ENCODE results near the gene AP1M1. TPM values are rescaled to one million over a fixed set of nuclear protein-coding genes. Genes with fewer than 3 reads are reported as not detected.

AP1M1 gene
- total RNA-seq, 1 donor from 2014 or later, result 12.5 TPM

GRCh38 chr19:16217716-16218451, 20.2 kb downstream of the AP1M1 start:
- H3K9me3 ChIP-seq (ENCODE audit: control insufficient read depth in 3 of 3, low read length in 3 of 3), result peaks cover 3 to 13% (median 5%) of the 10 kb centered on the region in 3 donors
- H3K27me3 ChIP-seq (ENCODE audit: control insufficient read depth in 3 of 3, insufficient read depth in 3 of 3, low read length in 3 of 3), result no peaks in the 10 kb centered on the region
- no peak overlapping the region for H3K27ac ChIP-seq (ENCODE audit: low read depth, low read length)
- H3K36me3 ChIP-seq (ENCODE audit: control insufficient read depth in 3 of 3, insufficient read depth in 3 of 3, low read length in 3 of 3), result peaks cover 11 to 32% (median 28%) of the 10 kb centered on the region in 3 donors
- peaks cover 0 to 5% (median 3%) of the 10 kb centered on the region in 3 donors for H3K4me1 ChIP-seq (ENCODE audit: control insufficient read depth in 3 of 3, insufficient read depth in 3 of 3, low read length in 3 of 3)
- no peak overlapping the region for H3K4me3 ChIP-seq (ENCODE audit: low read length in 3 of 3)
- no peak overlapping the region for H3K9ac ChIP-seq (ENCODE audit: low read depth in 1 of 3, low read length in 3 of 3)

GRCh38 chr19:16218851-16219250, 21.1 kb downstream of the AP1M1 start:
- Histone ChIP-seq H3K9me3 (ENCODE audit: control insufficient read depth in 3 of 3, low read length in 3 of 3) (peaks cover 3 to 13% (median 5%) of the 10 kb centered on the region in 3 donors), H3K4me1 (ENCODE audit: control insufficient read depth in 3 of 3, insufficient read depth in 3 of 3, low read length in 3 of 3) (peaks cover 0 to 5% (median 3%) of the 10 kb centered on the region in 3 donors), H3K27ac (ENCODE audit: low read depth, low read length) (no peak overlapping the region), H3K4me3 (ENCODE audit: low read length in 3 of 3) (no peak overlapping the region), H3K27me3 (ENCODE audit: control insufficient read depth in 3 of 3, insufficient read depth in 3 of 3, low read length in 3 of 3) (no peaks in the 10 kb centered on the region), H3K9ac (ENCODE audit: low read depth in 1 of 3, low read length in 3 of 3) (no peak overlapping the region), H3K36me3 (ENCODE audit: control insufficient read depth in 3 of 3, insufficient read depth in 3 of 3, low read length in 3 of 3) (peaks cover 20 to 41% (median 37%) of the 10 kb centered on the region in 3 donors)

DNA sequence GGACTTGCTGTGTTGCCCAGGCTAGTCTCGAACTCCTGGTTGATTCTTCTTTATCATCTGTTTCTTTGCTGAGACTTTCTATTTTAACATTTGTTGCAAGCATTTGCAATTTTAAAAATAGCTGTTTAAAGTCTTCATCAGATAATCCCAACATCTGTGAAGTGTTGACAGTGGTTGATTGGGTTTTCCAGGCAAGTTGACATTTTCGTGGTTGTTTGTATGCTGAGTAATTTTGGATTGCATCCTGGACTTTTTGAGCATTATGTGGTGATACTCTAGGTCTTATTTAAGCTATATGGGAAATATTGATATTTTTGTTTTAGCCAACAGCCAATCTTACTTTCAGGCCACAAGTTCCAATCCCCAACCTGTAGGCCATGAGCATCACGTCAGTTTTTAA, 25.1 kb downstream of the AP1M1 start:
- peaks cover 3 to 13% (median 5%) of the 10 kb centered on the region in 3 donors for H3K9me3 ChIP-seq (ENCODE audit: control insufficient read depth in 3 of 3, low read length in 3 of 3)
- peaks cover 43 to 65% (median 60%) of the 10 kb centered on the region in 3 donors for H3K36me3 ChIP-seq (ENCODE audit: control insufficient read depth in 3 of 3, insufficient read depth in 3 of 3, low read length in 3 of 3)
- no peak overlapping the region for H3K4me3 ChIP-seq (ENCODE audit: low read length in 3 of 3)
- no peaks in the 10 kb centered on the region for H3K4me1 ChIP-seq (ENCODE audit: control insufficient read depth in 3 of 3, insufficient read depth in 3 of 3, low read length in 3 of 3)
- H3K27ac ChIP-seq (ENCODE audit: low read depth, low read length), result no peak overlapping the region
- H3K27me3 ChIP-seq (ENCODE audit: control insufficient read depth in 3 of 3, insufficient read depth in 3 of 3, low read length in 3 of 3), result no peaks in the 10 kb centered on the region
- H3K9ac ChIP-seq (ENCODE audit: low read depth in 1 of 3, low read length in 3 of 3), result no peak overlapping the region

DNA sequence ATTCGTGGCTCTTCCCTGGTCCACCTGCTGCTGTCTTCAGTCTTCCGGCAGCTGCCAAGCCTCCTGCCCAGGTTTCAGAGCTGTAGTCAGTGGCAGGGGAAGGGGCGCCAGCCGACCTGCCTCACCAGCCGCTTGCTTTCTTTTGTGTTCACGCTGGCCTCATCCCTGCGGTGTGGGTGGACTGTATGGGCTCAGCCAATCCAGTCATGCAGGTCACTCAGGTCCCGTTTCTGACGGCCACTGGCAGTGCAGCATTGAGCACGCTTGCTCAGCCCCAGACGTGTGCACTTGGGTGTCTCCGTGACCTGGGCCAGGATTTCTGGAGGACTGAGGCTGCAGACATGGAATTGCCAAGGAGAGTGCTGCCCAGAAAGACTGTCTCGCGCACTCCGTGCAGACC, 26.0 kb downstream of the AP1M1 start:
- H3K27me3 ChIP-seq (ENCODE audit: control insufficient read depth in 3 of 3, insufficient read depth in 3 of 3, low read length in 3 of 3), result no peaks in the 10 kb centered on the region
- H3K9me3 ChIP-seq (ENCODE audit: control insufficient read depth in 3 of 3, low read length in 3 of 3), result peaks cover 3 to 13% (median 5%) of the 10 kb centered on the region in 3 donors
- H3K27ac ChIP-seq (ENCODE audit: low read depth, low read length), result no peak overlapping the region
- H3K9ac ChIP-seq (ENCODE audit: low read depth in 1 of 3, low read length in 3 of 3), result no peak overlapping the region
- H3K4me3 ChIP-seq (ENCODE audit: low read length in 3 of 3), result no peak overlapping the region
- H3K4me1 ChIP-seq (ENCODE audit: control insufficient read depth in 3 of 3, insufficient read depth in 3 of 3, low read length in 3 of 3), result no peaks in the 10 kb centered on the region
- H3K36me3 ChIP-seq (ENCODE audit: control insufficient read depth in 3 of 3, insufficient read depth in 3 of 3, low read length in 3 of 3), result peaks cover 51 to 73% (median 61%) of the 10 kb centered on the region in 3 donors

- peaks cover 59 to 81% (median 68%) of the 10 kb centered on the region in 3 donors for H3K36me3 ChIP-seq (ENCODE audit: control insufficient read depth in 3 of 3, insufficient read depth in 3 of 3, low read length in 3 of 3)
- no peak overlapping the region for H3K9ac ChIP-seq (ENCODE audit: low read depth in 1 of 3, low read length in 3 of 3)
- peaks cover 3 to 13% (median 5%) of the 10 kb centered on the region in 3 donors for H3K9me3 ChIP-seq (ENCODE audit: control insufficient read depth in 3 of 3, low read length in 3 of 3)
- no peaks in the 10 kb centered on the region for H3K4me1 ChIP-seq (ENCODE audit: control insufficient read depth in 3 of 3, insufficient read depth in 3 of 3, low read length in 3 of 3)
- no peaks in the 10 kb centered on the region for H3K27me3 ChIP-seq (ENCODE audit: control insufficient read depth in 3 of 3, insufficient read depth in 3 of 3, low read length in 3 of 3)
- H3K27ac ChIP-seq (ENCODE audit: low read depth, low read length), result no peak overlapping the region
- no peak overlapping the region for H3K4me3 ChIP-seq (ENCODE audit: low read length in 3 of 3)
Observed at GRCh38 chr19:16224293-16225045, 26.8 kb downstream of the AP1M1 start.

DNA sequence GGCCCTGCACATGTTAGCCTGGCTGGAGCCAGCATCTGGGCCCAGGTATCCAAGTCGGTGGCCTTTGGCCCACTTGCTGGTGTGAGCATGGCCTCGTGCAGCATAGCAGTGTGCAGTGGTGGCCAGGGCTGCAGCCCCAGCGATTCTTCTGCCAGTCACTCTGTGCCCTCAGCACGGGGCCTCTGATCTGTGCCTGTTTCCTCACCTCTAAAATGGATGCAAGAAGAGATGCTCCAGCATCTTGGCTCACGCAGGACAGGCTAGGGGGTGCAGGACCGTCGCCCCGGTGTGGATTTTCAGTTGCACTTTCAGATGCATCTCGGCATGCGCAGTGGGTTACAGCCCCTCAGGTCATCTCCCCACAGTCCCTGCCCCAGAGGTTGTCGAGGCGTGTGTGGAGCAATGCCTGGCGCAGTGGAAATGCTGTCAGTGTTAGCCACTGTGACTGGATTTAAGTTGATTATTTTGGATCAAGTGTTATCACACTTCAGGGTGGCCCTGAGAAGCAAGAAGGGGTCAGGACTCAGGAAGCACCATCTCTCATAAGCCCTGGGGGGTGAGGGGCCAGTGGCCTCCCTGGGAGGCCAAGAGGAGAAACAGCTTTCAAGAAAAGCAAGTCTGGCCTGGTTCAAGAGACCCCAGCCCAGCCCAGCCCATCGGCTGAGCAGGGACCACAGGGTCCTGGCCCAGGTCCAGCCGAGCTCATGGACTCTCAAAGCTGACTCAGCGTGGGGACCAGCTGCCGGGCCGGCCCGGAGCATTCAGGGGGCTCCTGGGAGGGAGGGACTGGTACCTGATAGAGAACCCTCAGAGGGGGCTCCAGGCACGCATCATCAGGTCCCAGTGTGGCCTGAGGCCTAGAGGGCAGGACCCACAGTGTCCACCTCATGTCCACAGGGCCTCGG, 27.8 kb downstream of the AP1M1 start:
- H3K9ac ChIP-seq (ENCODE audit: low read depth in 1 of 3, low read length in 3 of 3), result no peak overlapping the region
- H3K4me1 ChIP-seq (ENCODE audit: control insufficient read depth in 3 of 3, insufficient read depth in 3 of 3, low read length in 3 of 3), result no peaks in the 10 kb centered on the region
- peaks cover 60 to 89% (median 70%) of the 10 kb centered on the region in 3 donors for H3K36me3 ChIP-seq (ENCODE audit: control insufficient read depth in 3 of 3, insufficient read depth in 3 of 3, low read length in 3 of 3)
- H3K4me3 ChIP-seq (ENCODE audit: low read length in 3 of 3), result no peak overlapping the region
- H3K27me3 ChIP-seq (ENCODE audit: control insufficient read depth in 3 of 3, insufficient read depth in 3 of 3, low read length in 3 of 3), result no peaks in the 10 kb centered on the region
- H3K9me3 ChIP-seq (ENCODE audit: control insufficient read depth in 3 of 3, low read length in 3 of 3), result peaks cover 3 to 12% (median 4%) of the 10 kb centered on the region in 3 donors
- no peak overlapping the region for H3K27ac ChIP-seq (ENCODE audit: low read depth, low read length)

DNA sequence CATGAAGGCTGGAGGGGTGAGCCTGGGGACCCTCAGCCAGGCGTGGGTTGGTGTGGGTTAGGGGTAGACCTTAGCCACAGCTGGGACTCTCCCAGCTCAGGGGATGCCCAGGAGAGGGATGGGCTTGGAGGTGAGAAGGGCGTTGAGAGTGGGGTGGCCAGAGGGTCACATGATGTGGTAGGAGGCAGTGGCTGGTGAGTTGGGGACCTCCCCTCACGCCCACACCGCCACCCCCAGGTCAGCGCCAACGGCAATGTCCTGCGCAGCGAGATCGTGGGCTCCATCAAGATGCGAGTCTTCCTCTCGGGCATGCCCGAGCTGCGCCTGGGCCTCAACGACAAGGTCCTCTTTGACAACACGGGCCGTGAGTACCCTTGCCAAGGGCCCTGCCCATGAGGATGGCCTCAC, 28.5 kb downstream of the AP1M1 start:
- Histone ChIP-seq H3K27me3 (ENCODE audit: control insufficient read depth in 3 of 3, insufficient read depth in 3 of 3, low read length in 3 of 3) (no peaks in the 10 kb centered on the region), H3K4me1 (ENCODE audit: control insufficient read depth in 3 of 3, insufficient read depth in 3 of 3, low read length in 3 of 3) (no peaks in the 10 kb centered on the region), H3K9ac (ENCODE audit: low read depth in 1 of 3, low read length in 3 of 3) (no peak overlapping the region), H3K27ac (ENCODE audit: low read depth, low read length) (no peak overlapping the region), H3K4me3 (ENCODE audit: low read length in 3 of 3) (no peak overlapping the region), H3K36me3 (ENCODE audit: control insufficient read depth in 3 of 3, insufficient read depth in 3 of 3, low read length in 3 of 3) (peaks cover 59 to 83% (median 72%) of the 10 kb centered on the region in 3 donors), H3K9me3 (ENCODE audit: control insufficient read depth in 3 of 3, low read length in 3 of 3) (peaks cover 0 to 7% (median 2%) of the 10 kb centered on the region in 3 donors)

GRCh38 chr19:16226878-16227836, 29.4 kb downstream of the AP1M1 start:
- Histone ChIP-seq H3K27me3 (ENCODE audit: control insufficient read depth in 3 of 3, insufficient read depth in 3 of 3, low read length in 3 of 3) (no peaks in the 10 kb centered on the region), H3K9me3 (ENCODE audit: control insufficient read depth in 3 of 3, low read length in 3 of 3) (no peaks in the 10 kb centered on the region), H3K9ac (ENCODE audit: low read depth in 1 of 3, low read length in 3 of 3) (no peak overlapping the region), H3K4me3 (ENCODE audit: low read length in 3 of 3) (no peak overlapping the region), H3K27ac (ENCODE audit: low read depth, low read length) (no peak overlapping the region), H3K4me1 (ENCODE audit: control insufficient read depth in 3 of 3, insufficient read depth in 3 of 3, low read length in 3 of 3) (no peaks in the 10 kb centered on the region), H3K36me3 (ENCODE audit: control insufficient read depth in 3 of 3, insufficient read depth in 3 of 3, low read length in 3 of 3) (peaks cover 63 to 82% (median 74%) of the 10 kb centered on the region in 3 donors)
